ENCODE measurements around the gene PCBP3.
A peak's percentile ranks its signal among the peaks of the same experiment; 100 is the strongest.
"Not testable (repeated sequence)": the region's sequence is repeated elsewhere in the genome, so short reads cannot be mapped to it uniquely, and the experiment has no call there.

PCBP3 gene

GRCh38 chr21:45643021-45643980 lies at the start of gene PCBP3:
Gene PCBP3 (plus strand): TSS chr21:45643725. CDS start chr21:45850086, 206,361 bp downstream.
- DNase-seq: peak; percentile 91

GRCh38 chr21:45594721-45595489 lies 48.6 kb upstream of the PCBP3 start:
- DNase-seq: no peak

GRCh38 chr21:45595574-45596295 lies 47.8 kb upstream of the PCBP3 start:
- no peak for DNase-seq

- DNase-seq: peak; percentile 46
Observed at GRCh38 chr21:45596704-45597318, 46.7 kb upstream of the PCBP3 start.

GRCh38 chr21:45598109-45598508 lies 45.4 kb upstream of the PCBP3 start:
- DNase-seq: no peak

GRCh38 chr21:45598666-45599065 lies 44.9 kb upstream of the PCBP3 start:
- DNase-seq: no peak

GRCh38 chr21:45599146-45599581 lies 44.4 kb upstream of the PCBP3 start:
- DNase-seq: no peak

GRCh38 chr21:45600248-45600647 lies 43.3 kb upstream of the PCBP3 start:
- no peak for DNase-seq

- no peak for DNase-seq
Observed at GRCh38 chr21:45601551-45601950, 42.0 kb upstream of the PCBP3 start.

GRCh38 chr21:45602106-45602505 lies 41.4 kb upstream of the PCBP3 start:
- no peak for DNase-seq

GRCh38 chr21:45603481-45603880 lies 40.0 kb upstream of the PCBP3 start:
- no peak for DNase-seq

GRCh38 chr21:45604681-45605080 lies 38.8 kb upstream of the PCBP3 start:
- not testable (repeated sequence) for DNase-seq

GRCh38 chr21:45607021-45607908 lies 36.3 kb upstream of the PCBP3 start:
- no peak for DNase-seq

GRCh38 chr21:45607909-45608295 lies 35.6 kb upstream of the PCBP3 start:
- DNase-seq: no peak

- DNase-seq: not testable (repeated sequence)
Observed at GRCh38 chr21:45608747-45609470, 34.6 kb upstream of the PCBP3 start.

GRCh38 chr21:45609616-45610015 lies 33.9 kb upstream of the PCBP3 start:
- DNase-seq: not testable (repeated sequence)

GRCh38 chr21:45611296-45611695 lies 32.2 kb upstream of the PCBP3 start:
- no peak for DNase-seq

GRCh38 chr21:45611939-45612664 lies 31.4 kb upstream of the PCBP3 start:
- peak; percentile 67 for DNase-seq

- not testable (repeated sequence) for DNase-seq
Observed at GRCh38 chr21:45612665-45613019, 30.9 kb upstream of the PCBP3 start.

- no peak for DNase-seq
Observed at GRCh38 chr21:45613396-45613795, 30.1 kb upstream of the PCBP3 start.

All from EL (cell line).